GM12873 (cell line): ENCODE results near the gene SLC1A2.

Source experiments
- TF ChIP-seq, protein P1 (sequence below): IDR thresholded peaks from 2 replicates; pipeline ENCODE4 v1.5.1; 2012; ENCODE audit warnings: low read depth, mild to moderate bottlenecking, moderate library complexity, low read length, control low read depth; ENCODE audit not compliant: insufficient read depth; ENCODE audit errors: missing control alignments

Gene SLC1A2

DNA sequence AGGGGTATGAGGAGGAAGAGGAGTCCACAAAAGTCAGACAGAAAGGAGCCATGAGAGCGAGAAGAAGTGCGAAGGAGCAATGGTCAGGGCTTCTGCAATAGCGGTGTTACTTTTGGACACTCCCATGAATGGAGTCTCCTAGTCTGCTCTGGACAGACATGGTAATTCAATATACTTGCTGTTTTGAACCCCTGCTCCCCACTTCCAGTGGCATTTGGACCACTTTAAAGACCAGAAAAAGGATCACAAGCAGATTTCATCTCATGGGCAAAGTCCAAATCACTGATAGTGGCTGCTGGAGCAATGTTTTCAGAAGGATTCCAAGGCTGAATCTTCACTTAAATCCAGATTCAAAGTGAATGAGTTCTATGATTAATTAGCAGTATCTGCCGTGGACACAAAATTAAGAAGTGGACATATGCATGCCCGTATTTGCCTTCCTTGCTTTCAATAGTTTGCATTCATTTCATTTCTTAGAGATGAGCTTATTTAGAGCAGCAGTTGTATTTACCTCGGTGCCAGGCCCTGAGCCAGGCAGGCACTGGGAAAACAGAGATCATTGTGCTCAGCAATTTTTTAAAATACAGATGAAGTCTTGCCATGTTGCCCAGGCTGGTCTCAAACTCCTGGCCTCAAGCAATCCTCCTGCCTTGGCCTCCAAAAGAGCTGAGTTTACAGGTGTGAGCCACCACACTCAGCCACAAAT is 72.0 kb downstream of the SLC1A2 start:
- TF ChIP-seq, protein P1, sequence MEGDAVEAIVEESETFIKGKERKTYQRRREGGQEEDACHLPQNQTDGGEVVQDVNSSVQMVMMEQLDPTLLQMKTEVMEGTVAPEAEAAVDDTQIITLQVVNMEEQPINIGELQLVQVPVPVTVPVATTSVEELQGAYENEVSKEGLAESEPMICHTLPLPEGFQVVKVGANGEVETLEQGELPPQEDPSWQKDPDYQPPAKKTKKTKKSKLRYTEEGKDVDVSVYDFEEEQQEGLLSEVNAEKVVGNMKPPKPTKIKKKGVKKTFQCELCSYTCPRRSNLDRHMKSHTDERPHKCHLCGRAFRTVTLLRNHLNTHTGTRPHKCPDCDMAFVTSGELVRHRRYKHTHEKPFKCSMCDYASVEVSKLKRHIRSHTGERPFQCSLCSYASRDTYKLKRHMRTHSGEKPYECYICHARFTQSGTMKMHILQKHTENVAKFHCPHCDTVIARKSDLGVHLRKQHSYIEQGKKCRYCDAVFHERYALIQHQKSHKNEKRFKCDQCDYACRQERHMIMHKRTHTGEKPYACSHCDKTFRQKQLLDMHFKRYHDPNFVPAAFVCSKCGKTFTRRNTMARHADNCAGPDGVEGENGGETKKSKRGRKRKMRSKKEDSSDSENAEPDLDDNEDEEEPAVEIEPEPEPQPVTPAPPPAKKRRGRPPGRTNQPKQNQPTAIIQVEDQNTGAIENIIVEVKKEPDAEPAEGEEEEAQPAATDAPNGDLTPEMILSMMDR: no peak

DNA sequence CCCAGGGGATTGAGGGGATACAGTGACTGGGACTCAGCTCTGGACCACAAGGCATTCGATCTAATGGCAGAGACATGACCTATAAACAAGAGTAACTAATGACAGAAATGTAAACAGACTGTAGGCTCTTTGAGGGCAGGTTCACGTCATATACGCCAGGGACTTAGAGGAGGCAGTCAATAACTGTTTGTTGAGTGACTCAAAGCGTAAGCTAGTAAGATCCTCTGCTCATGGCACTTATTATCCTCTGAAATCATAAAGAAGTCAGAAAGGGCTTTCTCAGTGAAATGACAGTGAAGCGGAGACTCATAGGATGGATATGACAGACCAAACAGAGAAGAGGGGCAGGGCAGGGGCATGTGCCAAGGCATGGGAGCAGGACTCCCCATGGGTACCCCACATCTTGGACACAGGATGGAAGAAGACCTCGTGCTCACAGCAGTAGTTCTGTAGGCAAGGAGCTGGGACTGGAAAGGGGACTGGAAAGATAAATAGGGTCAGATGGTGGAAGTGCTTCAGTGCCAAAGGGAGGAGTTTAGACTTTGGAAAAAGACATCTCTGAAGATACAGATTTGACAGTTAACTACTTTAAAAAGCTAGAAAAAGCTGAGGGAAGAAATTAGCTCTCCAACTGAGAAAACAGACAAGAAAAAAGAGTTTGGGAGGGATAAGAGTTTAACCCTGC is 72.7 kb downstream of the SLC1A2 start:
- TF ChIP-seq, protein P1: no peak

DNA sequence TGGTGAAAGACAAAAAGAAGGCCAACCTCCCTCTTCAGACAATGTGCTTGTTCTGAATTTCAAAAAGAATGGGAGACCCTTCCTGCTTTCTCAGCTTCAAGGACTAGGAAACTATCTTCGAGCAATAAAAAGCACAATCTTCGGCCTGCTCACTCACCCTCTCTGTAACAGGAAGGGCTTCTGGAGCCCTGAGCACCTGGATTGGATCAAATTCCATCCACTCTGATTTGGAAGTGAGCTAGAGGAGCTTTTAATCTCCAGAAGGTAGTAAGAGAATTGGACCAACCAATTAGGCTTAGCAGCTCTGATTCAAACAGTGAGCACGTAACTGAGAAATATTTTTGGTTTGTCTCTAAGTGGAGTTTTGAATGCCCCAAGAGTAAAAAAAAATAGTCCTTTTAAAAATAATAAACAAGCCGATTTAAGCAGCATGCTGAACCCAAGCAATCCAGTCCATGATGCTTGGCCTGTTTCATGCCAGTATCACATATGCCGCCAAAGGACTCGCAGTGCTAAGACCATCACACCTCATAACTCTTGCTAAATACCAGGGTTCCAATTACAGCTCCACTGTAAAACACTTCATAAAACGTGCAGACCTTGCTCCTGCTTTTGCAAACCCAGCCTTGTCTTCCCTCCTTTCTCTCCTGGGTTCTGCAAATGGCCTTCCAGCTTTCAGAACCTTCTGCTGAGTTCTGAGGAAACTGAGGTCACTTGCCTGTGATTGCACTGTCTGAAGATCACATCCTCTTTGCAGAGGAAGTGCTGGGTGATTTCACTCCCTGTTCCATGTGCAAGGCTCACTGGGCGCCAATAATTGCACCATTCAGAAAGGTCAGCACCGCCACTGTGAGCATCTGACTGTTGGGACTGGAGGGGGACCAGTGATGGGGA is 74.4 kb downstream of the SLC1A2 start:
- TF ChIP-seq, protein P1: no peak

DNA sequence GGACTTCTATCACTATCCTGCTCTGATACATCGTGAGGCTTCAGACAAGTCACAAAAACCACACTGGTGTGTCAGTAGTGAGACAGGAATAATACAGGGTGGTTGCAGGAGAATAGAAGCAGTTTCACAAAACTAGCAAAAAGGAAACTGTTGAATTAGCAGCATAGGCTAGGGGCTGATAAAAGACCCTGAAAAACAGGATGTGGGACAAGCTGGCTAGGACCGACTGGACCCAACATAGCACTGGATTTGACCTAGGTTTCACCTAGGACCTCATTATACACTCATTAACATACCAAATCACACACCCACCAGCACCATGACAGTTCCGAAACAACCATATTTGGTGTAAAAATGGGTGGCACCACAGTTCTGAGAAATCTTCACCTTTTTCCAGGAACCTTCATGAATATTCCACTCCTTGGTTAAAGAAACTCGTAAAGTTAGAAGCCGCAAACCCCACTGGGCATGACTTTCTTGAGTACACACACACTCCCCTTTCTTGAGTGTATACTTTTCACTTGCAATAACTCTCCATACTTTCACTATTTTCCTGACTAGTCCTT is 76.2 kb downstream of the SLC1A2 start:
- TF ChIP-seq, protein P1: no peak

DNA sequence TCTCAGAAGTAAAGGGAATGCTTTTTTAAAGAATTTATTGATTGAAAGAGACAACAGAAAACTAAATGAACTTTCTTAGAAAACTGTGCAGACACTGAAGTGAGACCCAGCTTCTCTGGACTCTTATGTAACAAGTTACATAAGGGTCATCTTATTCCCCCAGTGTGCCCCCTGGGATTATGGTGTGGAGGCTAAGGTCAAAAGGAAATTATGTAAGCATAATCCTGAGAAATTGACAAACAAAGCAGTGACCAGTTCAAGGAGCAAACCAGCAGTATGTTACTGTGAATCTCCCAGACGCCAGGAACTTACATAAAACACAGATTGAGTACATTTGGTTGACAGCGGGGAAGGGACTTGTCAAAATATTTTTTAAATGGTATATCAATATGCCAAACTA is 78.6 kb downstream of the SLC1A2 start:
- TF ChIP-seq, protein P1: no peak

DNA sequence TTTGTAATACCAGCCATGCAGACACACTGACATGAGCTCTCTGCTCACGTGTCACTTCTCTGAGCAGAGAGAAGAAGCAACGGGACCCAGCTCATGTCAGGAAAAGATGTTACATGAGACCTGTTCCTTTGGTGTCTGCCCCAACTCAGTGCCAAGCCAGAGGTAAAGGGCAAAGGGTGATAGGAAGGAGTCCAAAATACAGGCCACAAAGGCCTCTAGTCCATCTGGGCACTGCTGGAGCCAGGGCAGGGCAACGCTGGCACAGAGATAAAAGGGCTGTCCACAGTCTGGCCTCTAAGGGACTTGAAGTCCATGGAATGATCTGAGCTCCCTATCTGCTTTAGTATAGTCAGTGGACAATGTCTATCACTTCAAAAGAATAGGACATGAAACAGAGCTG is 79.3 kb downstream of the SLC1A2 start:
- TF ChIP-seq, protein P1: no peak
